Measurements from ENCODE around the gene XXYLT1.
"Not testable (repeated sequence)": the region's sequence is repeated elsewhere in the genome, so short reads cannot be mapped to it uniquely, and the experiment has no call there.

The XXYLT1 gene

GRCh38 chr3:195042743-195043606 is 228.0 kb downstream of the XXYLT1 start:
- DNase-seq (ENCODE audit: low read depth in 2 of 2) = no peak

GRCh38 chr3:195041871-195042742 is 228.9 kb downstream of the XXYLT1 start:
- no peak for DNase-seq (ENCODE audit: low read depth in 2 of 2)

GRCh38 chr3:195040773-195041520 is 230.0 kb downstream of the XXYLT1 start:
- no peak for DNase-seq (ENCODE audit: low read depth in 2 of 2)

GRCh38 chr3:195040094-195040493 is 230.9 kb downstream of the XXYLT1 start:
- no peak for DNase-seq (ENCODE audit: low read depth in 2 of 2)

- DNase-seq (ENCODE audit: low read depth in 2 of 2) = no peak
Observed at GRCh38 chr3:195039180-195039843, 231.6 kb downstream of the XXYLT1 start.

DNA sequence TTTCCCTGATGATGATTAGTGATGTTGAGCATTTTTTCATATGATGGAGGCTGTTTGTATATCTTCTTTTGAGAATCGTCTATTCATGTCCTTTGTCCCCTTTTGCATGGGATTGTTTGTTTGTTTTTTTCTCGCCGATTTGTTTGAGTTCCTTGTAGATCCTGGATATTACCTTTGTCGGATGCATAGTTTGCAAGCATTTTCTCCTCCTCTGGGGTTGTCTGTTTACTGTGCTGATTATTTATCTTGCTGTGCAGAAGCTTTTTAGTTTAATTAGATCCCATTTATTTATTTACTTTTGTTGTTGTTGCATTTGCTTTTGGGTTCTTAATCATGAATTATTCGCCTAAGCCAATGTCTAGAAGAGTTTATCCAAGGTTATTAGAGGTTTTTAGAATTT is 232.8 kb downstream of the XXYLT1 start:
- DNase-seq (ENCODE audit: low read depth in 2 of 2) = no peak

- DNase-seq (ENCODE audit: low read depth in 2 of 2) = not testable (repeated sequence)
Observed at GRCh38 chr3:195037586-195037985, 233.4 kb downstream of the XXYLT1 start.

DNA sequence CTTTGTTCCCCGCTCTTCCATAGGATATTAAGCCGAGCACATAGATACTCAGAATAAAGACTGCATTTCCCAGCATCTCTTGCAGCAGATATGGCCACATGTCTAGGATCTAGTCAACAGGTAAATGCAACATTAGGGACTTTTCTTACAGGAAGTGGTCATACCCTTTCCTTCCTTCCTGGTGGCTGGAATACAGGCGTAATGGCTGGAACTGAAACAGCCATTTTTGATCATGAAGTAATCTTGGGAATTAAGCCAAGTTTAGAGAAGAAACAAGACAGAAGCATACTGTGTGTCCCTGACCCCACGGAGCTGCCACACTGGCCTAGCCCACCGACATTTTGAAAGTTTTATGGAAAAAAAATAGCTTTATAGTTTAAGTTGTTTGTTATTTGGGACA is 234.0 kb downstream of the XXYLT1 start:
- DNase-seq (ENCODE audit: low read depth in 2 of 2) = no peak

DNA sequence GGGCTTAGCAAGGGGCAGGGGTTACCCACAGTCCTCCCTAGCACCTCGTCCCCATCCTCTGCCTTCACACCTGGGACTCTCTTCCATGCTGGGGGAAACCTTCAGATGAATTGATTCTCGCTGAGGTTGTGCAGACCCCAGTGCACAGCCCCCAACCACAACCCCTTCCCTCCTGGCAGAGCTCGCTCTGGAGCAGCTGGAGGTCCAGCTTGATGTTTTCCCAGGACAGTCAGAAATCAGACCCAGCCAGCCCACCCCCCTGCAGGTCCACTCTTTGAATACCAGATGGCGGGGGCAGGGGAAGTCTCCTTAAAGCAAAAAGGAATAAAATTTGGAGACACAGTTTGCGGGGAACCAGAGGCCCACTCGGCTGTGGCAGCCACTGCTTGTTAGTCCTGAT is 234.4 kb downstream of the XXYLT1 start:
- DNase-seq (ENCODE audit: low read depth in 2 of 2) = no peak

- DNase-seq (ENCODE audit: low read depth in 2 of 2) = no peak
Observed at GRCh38 chr3:195036203-195036505, 234.8 kb downstream of the XXYLT1 start.

- DNase-seq (ENCODE audit: low read depth in 2 of 2) = no peak
Observed at GRCh38 chr3:195035345-195036202, 235.4 kb downstream of the XXYLT1 start.

DNA sequence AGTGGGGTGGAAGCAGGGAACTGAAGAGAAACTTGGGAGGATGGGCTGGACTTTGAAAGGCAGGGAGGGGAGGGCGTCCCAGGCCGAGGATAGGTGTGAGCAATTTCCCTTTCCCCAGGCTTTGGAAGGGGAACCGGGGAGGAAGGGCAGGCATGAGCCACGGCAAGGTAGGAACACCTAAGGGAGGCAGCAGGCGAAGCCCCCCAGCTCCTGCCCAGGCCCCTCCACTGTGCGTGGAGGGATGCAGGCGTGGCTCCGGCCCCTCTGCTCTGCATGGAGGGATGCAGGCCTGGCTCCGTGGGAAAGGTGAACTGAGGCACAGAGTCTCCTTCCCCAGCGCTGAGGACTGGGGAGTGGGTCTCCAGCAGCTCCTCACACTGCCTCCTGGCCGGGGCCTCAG is 236.4 kb downstream of the XXYLT1 start:
- DNase-seq (ENCODE audit: low read depth in 2 of 2) = no peak

DNA sequence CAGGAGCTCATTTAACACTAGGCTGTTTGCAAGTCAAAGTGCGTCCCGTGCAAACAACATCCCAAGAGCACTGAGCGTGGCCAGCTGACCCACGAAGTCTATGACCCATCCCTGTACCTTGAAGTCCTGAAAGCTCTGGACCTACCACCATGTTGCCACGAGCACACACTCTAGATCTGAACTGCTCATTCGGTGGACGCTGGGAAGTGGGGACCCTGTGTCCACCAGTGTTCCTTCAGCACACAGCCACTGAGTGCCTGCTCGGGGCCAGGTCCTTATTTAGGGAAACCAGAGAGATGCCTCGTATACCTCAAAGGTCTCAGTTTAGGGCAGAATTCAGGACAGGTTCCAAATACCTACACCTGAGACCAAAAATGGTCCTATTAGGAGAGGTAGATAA is 236.9 kb downstream of the XXYLT1 start:
- DNase-seq (ENCODE audit: low read depth in 2 of 2) = no peak

DNA sequence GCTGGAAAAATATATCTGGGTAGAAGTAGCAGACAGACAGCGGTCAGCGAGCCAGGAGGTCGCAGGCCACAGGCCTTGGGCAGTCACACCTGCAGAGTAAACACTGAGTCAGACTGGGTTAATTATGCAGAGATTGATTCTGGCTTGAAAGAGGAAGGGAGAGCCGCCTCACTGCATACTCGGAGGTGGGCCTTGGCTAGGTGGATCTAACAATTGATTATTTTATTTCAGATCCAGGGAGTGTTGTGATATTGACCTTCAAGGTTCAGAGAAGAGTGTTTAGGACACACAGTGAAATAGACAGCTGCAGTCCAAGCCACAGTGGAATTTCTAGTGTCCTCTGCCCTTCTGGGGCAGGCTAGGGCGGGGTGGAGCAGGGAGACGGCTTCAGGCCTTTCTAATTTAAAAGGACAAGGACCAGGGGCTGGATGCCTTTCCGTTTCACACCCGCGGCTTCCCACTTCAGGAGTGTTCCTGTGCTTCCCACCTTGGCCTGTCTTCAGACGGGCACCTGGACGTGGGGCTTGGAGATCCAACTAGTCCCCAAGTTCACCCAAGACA is 237.3 kb downstream of the XXYLT1 start:
- no peak for DNase-seq (ENCODE audit: low read depth in 2 of 2)

- no peak for DNase-seq (ENCODE audit: low read depth in 2 of 2)
Observed at GRCh38 chr3:195032955-195033354, 238.0 kb downstream of the XXYLT1 start.

DNA sequence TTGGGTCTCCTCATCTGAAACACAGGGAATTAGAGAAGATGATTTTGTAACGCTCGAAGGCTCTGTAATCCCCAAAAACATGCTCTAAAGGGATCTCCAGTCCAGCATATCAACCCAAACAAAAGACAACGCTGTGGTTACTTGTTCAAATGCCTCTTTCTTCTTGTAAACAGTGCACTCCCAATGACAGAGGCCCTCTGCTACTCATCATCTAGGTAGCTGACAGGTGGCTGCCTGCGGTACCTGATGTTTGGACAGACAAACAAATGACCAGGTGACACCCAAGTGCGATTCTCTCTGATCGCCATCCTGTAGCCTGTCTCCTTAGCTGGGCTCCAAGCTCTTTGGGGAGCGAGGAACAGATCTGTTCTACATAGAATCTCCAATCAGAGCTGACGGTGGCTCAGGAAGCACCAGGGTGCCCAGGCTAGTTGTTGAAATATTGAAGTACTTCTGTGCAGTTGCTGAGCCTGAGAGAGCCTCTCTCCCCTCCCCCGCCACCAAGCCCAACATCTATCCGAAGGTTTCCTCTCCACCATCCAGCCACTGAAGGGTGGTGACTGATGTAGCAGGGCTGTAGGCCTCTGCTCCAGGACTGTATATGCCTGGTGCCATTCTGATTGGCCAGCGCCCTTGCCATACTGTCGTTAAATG is 238.7 kb downstream of the XXYLT1 start:
- DNase-seq (ENCODE audit: low read depth in 2 of 2) = no peak

- no peak for DNase-seq (ENCODE audit: low read depth in 2 of 2)
Observed at GRCh38 chr3:195031574-195032003, 239.4 kb downstream of the XXYLT1 start.

DNA sequence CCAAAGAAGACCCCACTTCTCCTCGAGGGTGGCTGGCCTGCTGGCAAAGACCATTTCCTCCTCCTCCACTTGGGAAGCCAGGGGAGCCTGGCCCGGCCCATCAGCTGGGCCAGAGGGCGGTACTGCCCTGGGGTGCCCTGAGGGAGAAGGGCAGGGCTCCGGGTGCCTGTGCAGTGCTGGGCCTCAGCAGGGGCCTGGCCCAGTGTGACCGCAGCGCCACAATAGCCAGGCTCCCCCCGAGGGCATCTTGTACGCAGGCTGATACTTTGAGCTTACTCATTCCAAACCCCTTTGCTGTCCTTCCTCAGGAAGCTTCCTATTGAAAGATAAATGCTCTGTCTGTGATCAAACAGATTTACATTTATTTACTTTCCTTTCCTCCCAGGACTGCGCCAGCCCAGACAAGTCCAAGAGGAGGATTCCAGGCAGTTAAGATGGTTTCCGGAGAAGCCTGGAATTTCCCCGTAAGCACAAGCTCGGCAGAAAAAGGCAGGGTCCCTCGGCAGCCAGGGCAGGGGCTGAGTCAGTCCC is 240.1 kb downstream of the XXYLT1 start:
- DNase-seq (ENCODE audit: low read depth in 2 of 2) = no peak

DNA sequence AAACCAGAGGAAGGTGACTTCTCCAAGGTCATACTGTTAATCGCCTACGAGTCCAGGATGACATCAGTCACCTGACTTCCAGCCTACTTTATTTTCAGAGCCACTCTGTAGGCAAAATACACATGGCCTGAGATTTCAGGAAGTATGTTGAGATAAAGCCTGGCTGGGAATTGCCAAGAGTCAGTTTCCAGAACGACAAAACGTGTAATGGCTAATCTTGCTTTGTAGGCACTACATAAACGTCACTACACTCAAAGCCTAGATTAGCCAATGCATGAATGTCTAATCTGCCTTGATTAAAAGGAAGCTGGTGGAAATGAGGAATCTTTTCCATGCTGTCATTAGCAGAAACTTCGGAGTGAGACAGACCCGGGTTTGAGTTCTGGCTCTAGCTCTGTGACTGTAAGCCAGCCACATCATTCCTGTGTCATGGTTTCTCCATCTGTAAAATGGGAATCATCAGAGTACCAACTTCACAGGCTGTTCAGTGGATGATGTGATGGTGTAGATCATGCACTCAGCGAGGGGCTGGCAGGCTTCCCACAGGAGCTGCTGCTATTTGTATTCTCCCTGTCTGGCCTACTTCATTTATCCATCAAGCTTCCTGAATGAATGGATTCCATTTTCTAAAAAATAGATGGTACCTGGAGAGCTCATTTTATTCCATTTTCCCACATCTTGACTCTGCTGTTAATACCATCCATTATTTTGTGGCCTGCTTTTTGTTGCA is 241.9 kb downstream of the XXYLT1 start:
- no peak for DNase-seq (ENCODE audit: low read depth in 2 of 2)
